Skeletal muscle tissue (tissue), 4 donors: ENCODE measurements around the gene CATSPERD. TPM values are rescaled to one million over a fixed set of nuclear protein-coding genes. Genes with fewer than 3 reads are reported as not detected.
"Not testable (repeated sequence)": the region's sequence is repeated elsewhere in the genome, so short reads cannot be mapped to it uniquely, and the experiment has no call there.

Experiments
- H3K27ac ChIP-seq: one replicate; pipeline ENCODE4 v1.7.0; 2013; ENCODE audit warnings: mild to moderate bottlenecking, low read depth, low read length, inconsistent platforms
- H3K27me3 ChIP-seq, 3 donors: one replicate each; pipeline ENCODE4 v1.7.0; 2013; ENCODE audit warnings: low read length in 3 of 3; ENCODE audit not compliant: control insufficient read depth in 3 of 3, insufficient read depth in 3 of 3
- H3K36me3 ChIP-seq, 3 donors: one replicate each; pipeline ENCODE4 v1.7.0; 2013; ENCODE audit warnings: low read length in 3 of 3; ENCODE audit not compliant: control insufficient read depth in 3 of 3, insufficient read depth in 3 of 3
- H3K4me1 ChIP-seq, 3 donors: one replicate each; pipeline ENCODE4 v1.7.0; 2013; ENCODE audit warnings: low read length in 3 of 3, mild to moderate bottlenecking in 3 of 3; ENCODE audit not compliant: control insufficient read depth in 3 of 3, insufficient read depth in 3 of 3
- H3K4me3 ChIP-seq, 3 donors: one replicate each; pipeline ENCODE4 v1.7.0; 2013; ENCODE audit warnings: low read length in 3 of 3
- H3K9ac ChIP-seq, 3 donors: one replicate each; pipeline ENCODE4 v1.7.0; 2013; ENCODE audit warnings: low read length in 3 of 3, mild to moderate bottlenecking in 3 of 3, moderate library complexity in 2 of 3, low read depth in 1 of 3
- H3K9me3 ChIP-seq, 3 donors: one replicate each; pipeline ENCODE4 v1.7.0; 2013; ENCODE audit warnings: low read length in 3 of 3; ENCODE audit not compliant: control insufficient read depth in 3 of 3
- total RNA-seq: library from RNA; depleted of rRNA; stranded (reverse); fragments of >200 nt; gene quantifications from one replicate; pipeline ENCODE4 v1.2.3, GENCODE V29; 2014
- donor health status: Osteomylitis.

The CATSPERD gene
- total RNA-seq, 1 donor from 2014 or later: not detected

DNA sequence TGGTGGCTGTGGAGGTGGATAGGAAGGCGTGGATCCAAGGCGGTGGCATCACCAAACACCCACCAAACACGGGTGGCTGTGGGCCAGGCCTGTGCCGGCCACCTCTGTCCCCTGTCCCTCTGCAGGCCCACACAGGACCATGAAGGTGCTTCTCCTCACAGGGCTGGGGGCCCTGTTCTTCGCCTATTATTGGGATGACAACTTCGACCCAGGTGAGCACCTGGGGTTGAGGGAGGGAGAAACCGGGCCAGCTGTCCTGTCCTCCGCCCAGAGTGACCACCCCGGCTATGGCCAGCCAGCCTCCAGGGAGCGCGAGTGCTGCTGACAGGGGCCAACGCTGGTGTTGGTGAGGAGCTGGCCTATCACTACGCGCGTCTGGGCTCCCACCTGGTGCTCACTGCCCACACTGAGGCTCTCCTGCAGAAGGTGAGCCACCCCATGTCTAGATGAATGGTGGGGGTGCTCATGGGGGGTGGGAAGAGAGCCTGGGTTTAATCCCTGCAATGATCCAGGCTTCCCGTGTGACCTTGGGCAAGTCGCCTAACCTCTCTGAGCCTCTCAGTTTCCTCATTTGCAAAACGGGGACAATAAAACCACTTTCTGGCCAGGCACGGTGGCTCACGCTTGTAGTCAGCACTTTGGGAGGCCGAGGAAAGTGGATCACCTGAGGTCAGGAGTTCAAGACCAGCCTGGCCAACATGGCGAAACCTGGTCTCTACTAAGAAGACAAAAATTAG, 35.6 kb upstream of the CATSPERD start:
- no peaks in the 10 kb centered on the region for H3K9me3 ChIP-seq
- H3K9ac ChIP-seq: no peak overlapping the region
- no peak overlapping the region for H3K4me3 ChIP-seq
- H3K27ac ChIP-seq: no peak overlapping the region
- no peaks in the 10 kb centered on the region for H3K27me3 ChIP-seq
- H3K36me3 ChIP-seq: no peaks in the 10 kb centered on the region
- H3K4me1 ChIP-seq: peaks cover 8 to 32% (median 15%) of the 10 kb centered on the region in 3 donors

DNA sequence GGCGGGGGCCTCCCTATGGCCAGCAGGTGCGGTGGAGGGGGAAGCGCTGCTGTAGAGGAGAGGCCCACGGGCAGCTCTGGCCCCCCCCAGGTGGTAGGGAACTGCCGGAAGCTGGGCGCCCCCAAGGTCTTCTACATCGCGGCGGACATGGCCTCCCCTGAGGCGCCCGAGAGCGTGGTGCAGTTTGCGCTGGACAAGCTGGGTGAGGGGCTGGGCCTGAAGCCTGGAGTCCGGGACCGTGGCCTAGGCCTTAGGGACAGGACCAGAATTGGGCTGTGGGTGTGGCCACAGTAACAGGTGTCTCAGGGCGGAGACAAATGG, 34.2 kb upstream of the CATSPERD start:
- Histone ChIP-seq H3K9ac (peak overlapping the region in 2 of 3 donors; percentile 50 to 62), H3K9me3 (no peaks in the 10 kb centered on the region), H3K4me1 (peaks cover 15 to 34% (median 19%) of the 10 kb centered on the region in 3 donors), H3K36me3 (no peaks in the 10 kb centered on the region), H3K27me3 (no peaks in the 10 kb centered on the region), H3K27ac (peak overlapping the region; percentile 74), H3K4me3 (peak overlapping the region; percentile 40 to 75 (median 73))

DNA sequence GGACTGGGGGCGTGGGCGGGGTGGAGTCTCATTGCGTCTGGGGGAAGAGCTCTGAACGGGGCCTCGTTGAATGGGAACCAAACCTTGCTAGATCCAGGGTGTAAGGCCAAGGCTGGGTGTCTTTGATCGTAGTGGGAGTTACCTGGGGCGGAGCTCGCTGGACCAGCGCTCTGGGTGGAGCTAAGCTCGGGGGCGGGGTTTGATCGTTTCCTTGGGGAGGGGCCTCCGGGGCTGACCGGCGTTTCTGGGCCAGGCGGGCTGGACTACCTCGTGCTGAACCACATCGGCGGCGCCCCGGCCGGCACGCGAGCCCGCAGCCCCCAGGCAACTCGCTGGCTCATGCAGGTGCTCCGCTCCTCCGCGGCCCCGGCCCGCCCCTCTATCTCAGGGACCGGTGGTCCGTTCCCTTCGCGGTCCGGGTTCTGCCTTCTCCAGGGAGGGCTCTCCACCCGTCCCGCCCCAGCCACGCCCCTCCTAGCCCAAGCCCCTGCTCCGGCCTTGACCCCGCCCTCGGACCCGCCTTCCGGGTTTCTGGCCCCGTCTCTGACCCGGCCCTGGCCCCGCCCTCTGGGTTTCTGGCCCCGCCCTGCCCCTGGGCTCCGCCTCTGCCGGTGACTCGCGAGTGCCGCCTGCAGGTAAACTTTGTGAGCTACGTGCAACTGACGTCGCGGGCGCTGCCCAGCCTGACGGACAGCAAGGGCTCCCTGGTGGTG, 33.6 kb upstream of the CATSPERD start:
- peaks cover 0 to under 1% (median under 1%) of the 10 kb centered on the region in 3 donors for H3K36me3 ChIP-seq
- H3K4me1 ChIP-seq: peaks cover 17 to 34% (median 21%) of the 10 kb centered on the region in 3 donors
- peak overlapping the region in 2 of 3 donors; percentile 56 to 68 for H3K9ac ChIP-seq
- peak overlapping the region; percentile 74 for H3K27ac ChIP-seq
- no peaks in the 10 kb centered on the region for H3K9me3 ChIP-seq
- H3K4me3 ChIP-seq: peak overlapping the region; percentile 40 to 75 (median 73)
- H3K27me3 ChIP-seq: no peaks in the 10 kb centered on the region

DNA sequence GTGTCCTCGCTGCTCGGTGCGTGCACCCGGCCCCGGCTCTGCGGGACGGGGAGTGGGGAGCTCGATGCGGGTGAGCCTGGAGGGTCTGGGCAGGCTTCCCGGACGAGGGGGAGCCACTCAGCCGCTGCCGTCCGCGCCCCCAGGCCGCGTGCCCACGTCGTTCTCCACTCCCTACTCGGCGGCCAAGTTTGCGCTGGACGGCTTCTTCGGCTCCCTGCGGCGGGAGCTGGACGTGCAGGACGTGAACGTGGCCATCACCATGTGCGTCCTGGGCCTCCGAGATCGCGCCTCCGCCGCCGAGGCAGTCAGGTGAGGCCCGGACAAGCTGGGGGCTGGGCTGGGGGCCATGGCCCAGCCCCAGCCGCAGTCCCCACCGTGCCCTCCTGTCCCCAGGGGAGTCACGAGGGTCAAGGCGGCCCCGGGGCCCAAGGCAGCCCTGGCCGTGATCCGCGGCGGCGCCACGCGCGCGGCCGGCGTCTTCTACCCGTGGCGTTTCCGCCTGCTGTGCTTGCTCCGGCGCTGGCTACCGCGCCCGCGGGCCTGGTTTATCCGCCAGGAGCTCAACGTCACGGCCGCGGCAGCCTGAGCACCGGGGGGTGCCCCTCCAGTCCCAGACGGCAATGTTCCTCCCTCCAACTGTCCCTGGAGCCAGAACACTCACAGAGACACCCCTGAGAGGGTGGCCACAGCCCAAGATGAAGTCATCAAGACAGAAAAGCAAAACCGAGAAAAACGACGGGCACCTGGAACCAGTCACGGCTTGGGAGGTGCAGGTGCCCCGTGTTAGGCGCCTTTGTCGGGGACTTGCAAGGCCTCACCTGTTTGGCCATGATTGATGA, 32.9 kb upstream of the CATSPERD start:
- peaks cover 22 to 40% (median 29%) of the 10 kb centered on the region in 3 donors for H3K4me1 ChIP-seq
- H3K27ac ChIP-seq: peak overlapping the region; percentile 74
- H3K4me3 ChIP-seq: peak overlapping the region; percentile 23 to 75 (median 73)
- H3K36me3 ChIP-seq: peaks cover 7 to 9% (median 7%) of the 10 kb centered on the region in 3 donors
- H3K9me3 ChIP-seq: no peaks in the 10 kb centered on the region
- H3K9ac ChIP-seq: peak overlapping the region in 2 of 3 donors; percentile 56 to 68
- H3K27me3 ChIP-seq: no peaks in the 10 kb centered on the region

DNA sequence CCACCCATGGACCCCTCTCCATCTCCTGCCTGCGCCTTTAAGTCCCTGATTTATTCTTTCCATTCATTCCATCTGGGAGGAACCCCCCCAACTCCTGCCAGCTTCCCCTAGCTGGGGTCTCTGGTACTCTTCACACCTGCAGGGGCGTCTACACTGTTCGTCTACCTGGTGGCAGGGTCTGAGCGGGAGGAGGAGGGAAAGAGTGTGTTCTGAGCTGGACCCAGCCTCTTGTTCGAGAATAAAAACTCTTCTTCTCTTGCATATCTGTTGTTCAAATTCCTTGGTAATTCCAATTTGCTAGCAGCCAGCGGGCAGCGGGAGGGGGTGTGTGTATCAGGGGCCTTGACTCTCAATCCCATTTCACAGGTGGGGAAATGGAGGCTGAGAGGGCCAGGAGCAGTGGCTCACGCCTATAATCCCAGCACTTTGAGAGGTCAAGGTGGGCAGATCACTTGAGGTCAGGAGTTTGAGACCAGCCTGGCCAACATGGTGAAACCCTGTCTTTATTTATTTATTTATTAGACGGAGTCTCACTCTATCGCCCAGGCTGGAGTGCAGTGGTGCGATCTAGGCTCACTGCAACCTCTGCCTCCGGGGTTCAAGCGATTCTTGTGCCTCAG, 32.1 kb upstream of the CATSPERD start:
- H3K9ac ChIP-seq, H3K27me3 ChIP-seq, H3K27ac ChIP-seq, H3K4me3 ChIP-seq, H3K9me3 ChIP-seq: not testable (repeated sequence)
- Histone ChIP-seq H3K4me1 (peaks cover 22 to 46% (median 31%) of the 10 kb centered on the region in 3 donors), H3K36me3 (peaks cover 14 to 15% (median 15%) of the 10 kb centered on the region in 3 donors)

DNA sequence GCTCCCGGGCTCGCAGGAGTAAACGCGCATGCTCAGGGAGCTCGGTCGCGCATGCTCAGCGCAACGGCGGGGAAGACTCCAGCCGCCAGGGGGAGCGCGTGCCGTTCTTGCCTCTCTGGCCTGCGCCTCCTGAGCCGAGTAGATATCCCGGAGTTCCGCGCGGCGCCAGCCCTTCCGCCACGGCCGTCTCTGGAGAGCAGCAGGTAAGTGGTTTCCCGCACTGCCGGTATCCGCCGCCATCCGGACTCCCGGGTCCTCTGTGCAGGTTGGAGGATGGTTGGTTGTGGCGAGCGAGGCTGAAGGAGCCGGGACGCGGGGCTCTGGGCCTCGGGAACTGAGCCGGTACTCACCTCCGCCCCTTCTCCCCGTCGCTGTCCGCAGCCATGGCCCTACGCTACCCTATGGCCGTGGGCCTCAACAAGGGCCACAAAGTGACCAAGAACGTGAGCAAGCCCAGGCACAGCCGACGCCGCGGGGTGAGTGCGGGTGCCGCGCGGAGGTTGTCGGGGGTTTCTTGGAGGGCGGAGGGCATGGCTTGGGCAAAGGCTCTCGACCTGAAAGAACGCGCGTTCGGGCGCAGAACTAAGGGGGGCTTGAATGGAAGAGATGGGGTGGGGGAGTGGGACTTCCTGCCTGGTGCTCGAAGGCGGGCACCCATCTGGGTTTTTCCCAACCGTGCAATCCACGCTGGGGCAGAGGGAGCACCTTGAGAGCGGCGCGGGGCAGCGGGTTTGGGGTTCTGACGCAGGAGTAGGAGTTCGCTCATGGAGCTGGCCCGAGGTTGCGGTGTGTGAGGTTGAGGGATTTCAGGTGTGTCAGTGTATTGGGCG, 30.1 kb upstream of the CATSPERD start, which contains the start of gene RPL36:
Gene RPL36 (plus strand): TSS at position 171 of the 830 bp plus-strand sequence. CDS start 213 bp downstream, at position 384.
- H3K27me3 ChIP-seq: no peaks in the 10 kb centered on the region
- H3K9me3 ChIP-seq: no peaks in the 10 kb centered on the region
- peak within 1 kb of the TSS; percentile 83 to 91 (median 90) for H3K9ac ChIP-seq
- H3K27ac ChIP-seq: peak within 1 kb of the TSS; percentile 89
- H3K4me1 ChIP-seq: peaks cover 22 to 46% (median 31%) of the 10 kb centered on the region in 3 donors
- H3K4me3 ChIP-seq: peak within 1 kb of the TSS; percentile 80 to 96 (median 93)
- peaks cover 29 to 34% (median 32%) of the 10 kb centered on the region in 3 donors for H3K36me3 ChIP-seq

DNA sequence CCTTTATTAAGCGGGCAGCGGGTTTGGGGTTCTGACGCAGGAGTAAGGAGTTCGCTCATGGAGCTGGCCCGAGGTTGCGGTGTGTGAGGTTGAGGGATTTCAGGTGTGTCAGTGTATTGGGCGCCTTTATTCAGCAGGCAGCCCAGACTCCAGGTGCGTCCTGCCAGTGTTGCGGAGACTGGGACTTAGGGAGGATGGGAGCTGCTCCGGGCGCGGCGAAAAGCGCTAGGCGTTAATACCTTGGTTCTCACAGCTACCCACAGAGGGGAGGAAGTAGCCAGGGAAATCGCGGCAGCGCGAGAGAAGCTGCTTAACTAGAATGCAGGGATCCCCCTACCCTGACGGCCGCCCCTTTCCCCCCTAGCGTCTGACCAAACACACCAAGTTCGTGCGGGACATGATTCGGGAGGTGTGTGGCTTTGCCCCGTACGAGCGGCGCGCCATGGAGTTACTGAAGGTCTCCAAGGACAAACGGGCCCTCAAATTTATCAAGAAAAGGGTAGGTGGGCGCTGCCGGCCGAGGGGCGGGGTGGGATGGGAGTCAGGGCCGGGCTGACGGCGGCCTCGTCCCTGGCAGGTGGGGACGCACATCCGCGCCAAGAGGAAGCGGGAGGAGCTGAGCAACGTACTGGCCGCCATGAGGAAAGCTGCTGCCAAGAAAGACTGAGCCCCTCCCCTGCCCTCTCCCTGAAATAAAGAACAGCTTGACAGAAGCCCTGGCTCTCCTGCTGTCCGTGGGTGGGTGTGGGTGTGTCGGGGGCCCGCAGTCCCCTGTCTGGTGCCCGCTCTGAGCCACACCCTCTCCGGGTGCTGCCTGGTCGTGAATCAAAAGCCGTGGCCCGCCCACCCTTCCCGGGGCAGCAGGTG, 29.2 kb upstream of the CATSPERD start:
- Histone ChIP-seq H3K4me1 (peaks cover 22 to 43% (median 30%) of the 10 kb centered on the region in 3 donors), H3K36me3 (peaks cover 35 to 42% (median 39%) of the 10 kb centered on the region in 3 donors), H3K27ac (peak overlapping the region; percentile 89), H3K9ac (peak overlapping the region; percentile 80 to 91 (median 90)), H3K9me3 (no peaks in the 10 kb centered on the region), H3K27me3 (no peaks in the 10 kb centered on the region), H3K4me3 (peak overlapping the region; percentile 80 to 96 (median 93))
